AG10803 (cell line): ENCODE measurements around the gene ATP4A.
A peak's percentile ranks its signal among the peaks of the same experiment; 100 is the strongest.

Source experiments
- DNase-seq: peaks from one replicate; pipeline ENCODE4 v3.0.0; 2010; ENCODE audit warnings: low read depth
- H3K4me3 ChIP-seq: 2 replicates; pipeline ENCODE4 v1.5.1; 2011; ENCODE audit warnings: mild to moderate bottlenecking, low read length, control low read depth
- CTCF ChIP-seq: conservative IDR thresholded peaks from 2 replicates; pipeline ENCODE4 v1.5.1; 2011; ENCODE audit warnings: mild to moderate bottlenecking, low read length, control low read depth, inconsistent platforms

The ATP4A gene

DNA sequence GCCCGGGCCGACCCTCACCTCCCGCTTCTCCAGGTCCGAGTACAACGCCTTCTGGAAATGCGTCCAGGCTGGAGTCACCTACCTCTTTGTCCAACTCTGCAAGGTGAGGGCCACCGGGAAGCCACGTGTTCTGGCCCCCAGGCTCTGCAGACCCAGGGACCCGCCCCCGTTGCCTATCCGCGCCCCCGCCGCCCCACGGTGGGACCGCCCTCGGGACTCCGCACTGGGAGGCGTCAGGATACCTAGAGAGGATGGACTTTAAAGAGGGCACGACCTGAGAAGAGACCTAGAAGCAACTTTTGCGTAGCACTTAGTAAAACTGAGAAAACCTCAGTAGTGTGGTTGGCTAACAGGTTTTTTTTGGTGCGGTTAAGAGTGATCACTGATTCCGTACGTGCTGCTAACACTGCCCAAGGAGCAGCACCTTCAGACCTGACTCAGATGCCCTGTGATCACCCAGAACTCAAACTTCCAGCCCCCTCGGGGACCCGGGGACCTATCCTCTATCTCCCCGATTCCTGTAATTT is 17.5 kb downstream of the ATP4A start:
- H3K4me3 ChIP-seq, result peak overlapping the region; percentile 86
- DNase-seq, result no peak
- no peak for TF ChIP-seq CTCF

DNA sequence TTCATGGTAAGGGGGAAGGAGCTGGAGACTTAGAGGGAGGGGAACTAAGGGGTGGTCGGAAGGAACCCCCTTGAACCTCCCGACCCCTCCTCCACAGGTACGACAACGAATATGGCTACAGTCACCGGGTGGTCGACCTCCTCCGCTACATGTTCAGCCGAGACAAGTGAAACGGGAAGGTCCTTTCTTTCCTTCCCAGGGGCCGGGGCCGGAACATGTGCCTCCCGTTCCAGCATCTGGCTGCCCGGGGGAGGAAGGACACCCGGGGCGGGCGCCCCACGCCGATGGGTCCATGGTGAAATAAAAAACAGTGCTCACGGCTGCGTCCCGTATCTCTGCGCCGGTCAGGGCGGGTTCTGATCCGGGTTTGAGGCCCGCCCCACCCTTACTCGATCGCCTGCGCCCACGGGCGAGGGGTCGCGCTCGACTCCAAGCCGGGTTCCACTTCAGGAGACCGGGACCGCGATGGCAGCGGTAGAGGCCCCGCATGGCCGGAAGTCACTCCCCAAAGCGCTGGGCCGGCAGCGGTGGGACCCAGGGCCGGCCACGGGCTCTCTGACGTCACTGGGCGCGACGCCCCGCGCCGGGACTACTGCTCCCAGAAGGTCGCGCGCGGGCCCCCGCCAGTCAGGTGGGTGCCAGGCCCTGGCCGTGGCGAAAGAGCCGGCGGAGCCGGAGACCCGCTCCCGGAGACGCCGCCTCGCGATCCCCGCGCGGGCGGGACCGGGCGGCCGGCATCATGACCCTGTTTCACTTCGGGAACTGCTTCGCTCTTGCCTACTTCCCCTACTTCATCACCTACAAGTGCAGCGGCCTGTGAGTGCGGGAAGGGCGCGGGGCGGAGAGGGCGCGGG is 18.2 kb downstream of the ATP4A start, which contains the start of gene TMEM147:
Gene TMEM147 (plus strand): TSS at position 626 of the 854 bp plus-strand sequence. CDS start 114 bp downstream, at position 740.
- peak; percentile 83 for DNase-seq

DNA sequence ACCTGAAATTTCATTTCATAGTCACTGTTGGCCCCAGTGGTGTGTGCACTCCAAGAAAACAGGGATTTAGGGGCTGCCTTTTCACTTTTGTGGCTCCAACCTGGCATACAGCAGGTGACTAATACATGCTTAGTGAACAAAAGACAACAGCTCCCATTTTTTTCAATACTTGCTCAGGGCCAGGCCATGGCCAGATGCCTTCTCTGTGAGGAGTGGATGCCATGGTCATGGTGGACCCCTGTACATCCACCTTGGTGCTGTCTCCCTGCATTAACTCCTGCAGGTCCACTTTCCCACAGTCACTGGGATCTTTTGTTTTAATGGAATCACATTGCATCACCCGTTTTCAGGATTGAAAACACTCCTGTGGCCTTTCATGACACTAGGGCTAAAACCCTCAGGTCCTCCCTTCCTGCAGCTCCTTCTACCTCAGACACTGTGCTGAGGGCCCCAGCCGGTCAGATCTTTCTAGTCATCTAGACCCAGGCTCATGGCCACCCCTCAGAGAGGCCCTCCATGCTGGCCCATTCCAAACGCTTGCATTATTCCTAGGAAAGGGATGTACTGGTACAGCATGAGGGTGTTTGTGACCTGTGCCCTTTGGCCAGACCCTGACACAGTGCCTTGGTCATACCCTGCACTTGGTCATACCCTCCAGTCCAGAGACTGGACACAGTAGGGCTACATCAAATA is 19.2 kb downstream of the ATP4A start:
- peak overlapping the region; percentile 86 for H3K4me3 ChIP-seq
- DNase-seq, result no peak
- no peak for TF ChIP-seq CTCF

More for the DNA sequence above, 18.2 kb downstream of the ATP4A start, which contains the start of gene TMEM147:
- H3K4me3 ChIP-seq, result peak within 1 kb of the TSS; percentile 86
- no peak for TF ChIP-seq CTCF

DNA sequence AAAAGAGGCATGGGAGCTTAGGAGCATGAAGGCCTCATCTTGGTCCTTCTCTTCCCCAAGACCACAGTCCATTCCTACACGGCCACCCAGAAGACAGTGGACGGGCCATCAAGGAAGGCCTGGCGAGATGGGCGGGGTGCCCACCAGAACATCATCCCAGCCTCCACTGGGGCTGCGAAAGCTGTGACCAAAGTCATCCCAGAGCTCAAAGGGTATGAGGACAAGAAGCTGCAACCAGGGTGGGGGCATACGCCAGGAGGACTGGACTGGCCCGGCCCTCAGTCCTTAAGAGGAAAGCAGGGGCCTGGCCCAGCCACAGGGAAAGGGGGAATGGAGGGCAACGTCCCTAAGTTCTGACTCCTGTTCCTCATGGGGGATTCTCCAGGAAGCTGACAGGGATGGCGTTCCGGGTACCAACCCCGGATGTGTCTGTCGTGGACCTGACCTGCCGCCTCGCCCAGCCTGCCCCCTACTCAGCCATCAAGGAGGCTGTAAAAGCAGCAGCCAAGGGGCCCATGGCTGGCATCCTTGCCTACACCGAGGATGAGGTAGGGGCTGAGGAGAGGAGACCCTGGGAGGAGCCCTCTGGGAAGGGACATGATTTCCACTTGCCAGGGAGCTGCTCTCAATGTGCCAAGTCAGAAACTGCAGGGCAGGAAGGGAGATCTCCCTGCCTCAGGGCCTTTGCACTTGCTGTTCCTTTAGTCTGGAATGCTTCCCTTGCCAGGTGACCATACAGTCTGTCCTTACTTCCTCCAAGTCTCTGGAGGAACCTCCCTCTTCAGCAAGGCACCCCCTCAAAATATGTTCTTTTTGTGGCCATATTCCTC is 20.0 kb downstream of the ATP4A start:
- no peak for DNase-seq
- no peak for TF ChIP-seq CTCF
- H3K4me3 ChIP-seq, result no peak overlapping the region

DNA sequence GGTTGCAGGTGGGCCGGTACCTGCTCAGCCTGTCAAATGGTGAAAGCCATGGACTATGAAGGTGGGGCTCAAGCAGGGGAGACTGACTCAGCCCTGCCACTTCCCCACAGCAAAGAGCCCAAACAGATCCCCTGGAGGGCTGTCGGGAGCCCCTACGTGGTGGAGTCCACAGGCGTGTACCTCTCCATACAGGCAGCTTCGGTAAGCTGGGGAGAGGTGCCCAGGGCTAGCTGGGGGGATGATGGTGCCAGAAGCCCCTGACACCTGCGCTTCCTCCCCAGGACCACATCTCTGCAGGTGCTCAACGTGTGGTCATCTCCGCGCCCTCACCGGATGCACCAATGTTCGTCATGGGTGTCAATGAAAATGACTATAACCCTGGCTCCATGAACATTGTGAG is 21.2 kb downstream of the ATP4A start:
- H3K4me3 ChIP-seq, result no peak overlapping the region
- no peak for TF ChIP-seq CTCF
- no peak for DNase-seq

DNA sequence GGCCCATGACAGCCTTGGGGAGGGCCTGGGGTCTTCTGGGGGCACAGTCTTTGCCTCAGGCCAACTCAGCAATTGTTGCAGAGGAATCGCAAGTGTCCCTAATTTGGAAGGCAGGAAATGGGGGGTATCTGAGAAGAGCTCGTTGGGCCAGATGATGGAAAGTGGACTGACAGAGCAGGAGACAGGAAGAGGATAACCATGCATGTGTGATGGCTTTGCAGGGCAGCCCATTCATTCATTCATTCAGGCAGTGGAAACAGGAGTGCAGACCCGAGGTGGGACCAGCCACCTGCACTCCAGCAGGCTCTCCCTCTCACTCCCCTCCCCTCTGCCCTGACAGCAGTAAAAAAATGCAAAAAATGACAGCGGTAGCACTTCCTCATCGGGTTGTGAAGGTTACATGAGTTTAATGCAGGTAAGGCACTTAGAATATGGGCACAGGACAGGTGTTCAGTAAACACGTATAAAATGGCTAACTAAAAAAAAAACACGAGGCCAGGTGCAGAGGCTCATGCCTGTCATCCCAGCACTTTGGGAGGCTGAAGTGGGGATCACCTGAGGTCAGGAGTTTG is 23.0 kb downstream of the ATP4A start:
- DNase-seq, result no peak

More for the DNA sequence above, 23.0 kb downstream of the ATP4A start:
- no peak overlapping the region for H3K4me3 ChIP-seq
- TF ChIP-seq CTCF, result no peak
